H9 (cell line): ENCODE results near the gene ME3. TPM values are rescaled to one million over a fixed set of nuclear protein-coding genes. Genes with fewer than 3 reads are reported as not detected.

Experiments used
- DNase-seq: peaks from one replicate; pipeline ENCODE4 v3.0.0-alpha.2; 2017
- H2AFZ ChIP-seq: one replicate; pipeline ENCODE4 v1.6.1; 2013; ENCODE audit warnings: mild to moderate bottlenecking, low read length, control low read depth, moderate library complexity
- H2AK5ac ChIP-seq: 2 replicates; pipeline ENCODE4 v1.6.1; 2013; ENCODE audit warnings: low read length, control low read depth, mixed read lengths; ENCODE audit not compliant: insufficient read length
- H2BK120ac ChIP-seq: one replicate; pipeline ENCODE4 v1.6.1; 2013; ENCODE audit warnings: low read depth, mild to moderate bottlenecking, low read length, control low read depth, inconsistent platforms; ENCODE audit not compliant: poor library complexity, severe bottlenecking
- H2BK12ac ChIP-seq: 2 replicates; pipeline ENCODE4 v1.6.1; 2013; ENCODE audit warnings: low read length, control low read depth, mixed read lengths, low read depth; ENCODE audit not compliant: insufficient read length
- H2BK15ac ChIP-seq: 2 replicates; pipeline ENCODE4 v1.6.1; 2013; ENCODE audit warnings: low read depth, low read length, control low read depth
- H2BK20ac ChIP-seq: one replicate; pipeline ENCODE4 v1.6.1; 2013; ENCODE audit warnings: low read depth, mild to moderate bottlenecking, low read length, control low read depth, inconsistent platforms; ENCODE audit not compliant: poor library complexity, severe bottlenecking
- H2BK5ac ChIP-seq: 2 replicates; pipeline ENCODE4 v1.6.1; 2013; ENCODE audit warnings: low read length, control low read depth, mixed read lengths; ENCODE audit not compliant: insufficient read length
- H3K14ac ChIP-seq: 2 replicates; pipeline ENCODE4 v1.6.1; 2013; ENCODE audit warnings: low read length, control low read depth; ENCODE audit not compliant: insufficient read depth
- H3K18ac ChIP-seq: 2 replicates; pipeline ENCODE4 v1.6.1; 2013; ENCODE audit warnings: low read depth, mild to moderate bottlenecking, mixed read lengths, low read length, control low read depth; ENCODE audit not compliant: insufficient read length
- H3K23ac ChIP-seq: 2 replicates; pipeline ENCODE4 v1.6.1; 2013; ENCODE audit warnings: low read length, control low read depth, mixed read lengths, low read depth; ENCODE audit not compliant: insufficient read length
- H3K23me2 ChIP-seq: 2 replicates; pipeline ENCODE4 v1.6.1; 2013; ENCODE audit warnings: low read depth, mild to moderate bottlenecking, mixed read lengths, low read length, control low read depth; ENCODE audit not compliant: insufficient read length, poor library complexity, severe bottlenecking
- H3K27ac ChIP-seq: 2 replicates; pipeline ENCODE4 v1.5.1; 2013; ENCODE audit warnings: low read length, control low read depth, mixed read lengths, low read depth; ENCODE audit not compliant: insufficient read length
- H3K27me3 ChIP-seq: 2 replicates; pipeline ENCODE4 v1.6.1; 2013; ENCODE audit warnings: low read length, control low read depth, inconsistent platforms; ENCODE audit not compliant: insufficient read depth
- H3K4ac ChIP-seq: 2 replicates; pipeline ENCODE4 v1.6.1; 2013; ENCODE audit warnings: low read depth, mild to moderate bottlenecking, control low read depth, inconsistent platforms, low read length, moderate library complexity
- H3K4me1 ChIP-seq: 2 replicates; pipeline ENCODE4 v1.6.1; 2013; ENCODE audit warnings: low read length, control low read depth, inconsistent platforms; ENCODE audit not compliant: insufficient read depth
- H3K4me2 ChIP-seq: 2 replicates; pipeline ENCODE4 v1.6.1; 2013; ENCODE audit warnings: low read length, control low read depth, mixed read lengths; ENCODE audit not compliant: insufficient read length, insufficient read depth
- H3K56ac ChIP-seq: 2 replicates; pipeline ENCODE4 v1.6.1; 2013; ENCODE audit warnings: low read depth, mild to moderate bottlenecking, mixed read lengths, low read length, control low read depth; ENCODE audit not compliant: insufficient read length
- H3K79me1 ChIP-seq: 2 replicates; pipeline ENCODE4 v1.6.1; 2013; ENCODE audit warnings: low read depth, mild to moderate bottlenecking, moderate library complexity, low read length, control low read depth, inconsistent platforms; ENCODE audit not compliant: insufficient read depth, poor library complexity, severe bottlenecking
- H3K79me2 ChIP-seq: 2 replicates; pipeline ENCODE4 v1.6.1; 2013; ENCODE audit warnings: low read length, control low read depth, inconsistent platforms; ENCODE audit not compliant: insufficient read depth
- H3K9ac ChIP-seq: 2 replicates; pipeline ENCODE4 v1.6.1; 2013; ENCODE audit warnings: low read length, control low read depth, mixed read lengths; ENCODE audit not compliant: insufficient read length; ENCODE audit errors: extremely low read depth
- H3K9me3 ChIP-seq: one replicate; pipeline ENCODE4 v1.6.1; 2013; ENCODE audit warnings: low read depth, low read length, inconsistent platforms; ENCODE audit not compliant: control insufficient read depth
- H3T11ph ChIP-seq: one replicate; pipeline ENCODE4 v1.6.1; 2013; ENCODE audit warnings: mild to moderate bottlenecking, low read length, control low read depth, inconsistent platforms
- H4K20me1 ChIP-seq: one replicate; pipeline ENCODE4 v1.6.1; 2013; ENCODE audit not compliant: control insufficient read depth, insufficient read length, insufficient read depth
- H4K5ac ChIP-seq: 2 replicates; pipeline ENCODE4 v1.6.1; 2013; ENCODE audit warnings: low read depth, mild to moderate bottlenecking, mixed read lengths, low read length, control low read depth; ENCODE audit not compliant: insufficient read length
- H4K8ac ChIP-seq: replicated peaks from 2 replicates; pipeline ENCODE4 v1.6.1; 2013; ENCODE audit warnings: low read length, control low read depth, mixed read lengths, low read depth; ENCODE audit not compliant: insufficient read length
- H4K91ac ChIP-seq: 2 replicates; pipeline ENCODE4 v1.6.1; 2013; ENCODE audit warnings: low read depth, mild to moderate bottlenecking, moderate library complexity, mixed read lengths, low read length, control low read depth; ENCODE audit not compliant: insufficient read length
- H3K27ac Mint-ChIP-seq, 3 experiments: 2 replicates in 2 of 3; 3 replicates in 1 of 3; pipeline ENCODE4 v1.8.0; 2020 to 2021; ENCODE audit warnings: mixed read lengths in 3 of 3, mild to moderate bottlenecking in 1 of 3, moderate library complexity in 1 of 3
- H3K27me3 Mint-ChIP-seq: 2 replicates; pipeline ENCODE4 v1.8.0; 2021; ENCODE audit warnings: low read depth, mild to moderate bottlenecking, moderate library complexity, mixed read lengths
- H3K36me3 Mint-ChIP-seq, 3 experiments: 2 replicates in 2 of 3; 3 replicates in 1 of 3; pipeline ENCODE4 v1.8.0; 2020 to 2021; ENCODE audit warnings: low read depth in 3 of 3, mixed read lengths in 3 of 3; ENCODE audit not compliant: insufficient read depth in 1 of 3
- H3K4me1 Mint-ChIP-seq, 2 experiments: 2 replicates each; pipeline ENCODE4 v1.8.0; 2020; ENCODE audit warnings: mixed read lengths in 2 of 2
- H3K4me3 Mint-ChIP-seq, 2 experiments: 2 replicates in 1 of 2; 3 replicates in 1 of 2; pipeline ENCODE4 v1.8.0; 2020 to 2021; ENCODE audit warnings: mild to moderate bottlenecking in 2 of 2, mixed read lengths in 2 of 2, moderate library complexity in 1 of 2
- H3K9me3 Mint-ChIP-seq, 2 experiments: 2 replicates in 1 of 2; 3 replicates in 1 of 2; pipeline ENCODE4 v1.8.0; 2020; ENCODE audit warnings: mild to moderate bottlenecking in 2 of 2, mixed read lengths in 2 of 2, moderate library complexity in 1 of 2
- WGBS: extraction: QIAGEN DNeasy Blood & Tissue Kit; methylation state at CpG from one replicate; pipeline ENCODE4 v1.1.7; 2013; ENCODE audit warnings: missing lambda C conversion rate, low lambda C conversion rate, mixed read lengths; ENCODE audit not compliant: insufficient read length; ENCODE audit errors: extremely low coverage; 5-methylcytosine and 5-hydroxymethylcytosine counted together
- total RNA-seq: library from RNA; stranded (reverse); gene quantifications from 2 replicates; pipeline ENCODE4 v1.2.1, GENCODE V29; 2021
- TF ChIP-seq, protein P1 (sequence below): fragments of 200-600 bp; sonication (generic); conservative IDR thresholded peaks from 3 replicates; pipeline ENCODE4 v1.8.0; 2021; ENCODE audit warnings: antibody characterized with exemption, mild to moderate bottlenecking

ME3 gene
- total RNA-seq, 1 experiment from 2014 or later, result 2.8 TPM

GRCh38 chr11:86487671-86488070 lies 184.7 kb downstream of the ME3 start:
- H3K9ac ChIP-seq, result no peak overlapping the region
- H3K36me3 Mint-ChIP-seq, result no peaks in the 10 kb centered on the region
- no peak overlapping the region for H4K91ac ChIP-seq
- H2BK20ac ChIP-seq, result no peak overlapping the region
- H3K27me3 ChIP-seq, result no peaks in the 10 kb centered on the region
- no peak overlapping the region for H2AK5ac ChIP-seq
- no peaks in the 10 kb centered on the region for H3K9me3 Mint-ChIP-seq
- no peak overlapping the region for H4K5ac ChIP-seq
- no peak overlapping the region for H4K8ac ChIP-seq
- WGBS, result no CpG with 5 or more reads among the region's 7 CpGs
- no peak overlapping the region for H3K56ac ChIP-seq
- H2BK15ac ChIP-seq, result no peak overlapping the region
- H3K27ac ChIP-seq, result no peak overlapping the region
- H3K4me1 ChIP-seq, result no peaks in the 10 kb centered on the region
- no peak overlapping the region for H3K14ac ChIP-seq
- no peak overlapping the region for H2BK12ac ChIP-seq
- no peaks in the 10 kb centered on the region for H3K79me1 ChIP-seq
- no peak overlapping the region for H2AFZ ChIP-seq
- H2BK5ac ChIP-seq, result no peak overlapping the region
- H3T11ph ChIP-seq, result no peak overlapping the region
- no peak for DNase-seq
- H3K4me1 Mint-ChIP-seq, result no peaks in the 10 kb centered on the region; a peak in 1 of 4 replicates
- no peaks in the 10 kb centered on the region for H3K23me2 ChIP-seq
- H3K23ac ChIP-seq, result no peak overlapping the region
- H3K4me3 Mint-ChIP-seq, result no peak overlapping the region
- TF ChIP-seq, protein P1, sequence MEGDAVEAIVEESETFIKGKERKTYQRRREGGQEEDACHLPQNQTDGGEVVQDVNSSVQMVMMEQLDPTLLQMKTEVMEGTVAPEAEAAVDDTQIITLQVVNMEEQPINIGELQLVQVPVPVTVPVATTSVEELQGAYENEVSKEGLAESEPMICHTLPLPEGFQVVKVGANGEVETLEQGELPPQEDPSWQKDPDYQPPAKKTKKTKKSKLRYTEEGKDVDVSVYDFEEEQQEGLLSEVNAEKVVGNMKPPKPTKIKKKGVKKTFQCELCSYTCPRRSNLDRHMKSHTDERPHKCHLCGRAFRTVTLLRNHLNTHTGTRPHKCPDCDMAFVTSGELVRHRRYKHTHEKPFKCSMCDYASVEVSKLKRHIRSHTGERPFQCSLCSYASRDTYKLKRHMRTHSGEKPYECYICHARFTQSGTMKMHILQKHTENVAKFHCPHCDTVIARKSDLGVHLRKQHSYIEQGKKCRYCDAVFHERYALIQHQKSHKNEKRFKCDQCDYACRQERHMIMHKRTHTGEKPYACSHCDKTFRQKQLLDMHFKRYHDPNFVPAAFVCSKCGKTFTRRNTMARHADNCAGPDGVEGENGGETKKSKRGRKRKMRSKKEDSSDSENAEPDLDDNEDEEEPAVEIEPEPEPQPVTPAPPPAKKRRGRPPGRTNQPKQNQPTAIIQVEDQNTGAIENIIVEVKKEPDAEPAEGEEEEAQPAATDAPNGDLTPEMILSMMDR, result no peak
- H2BK120ac ChIP-seq, result no peak overlapping the region
- H3K27ac Mint-ChIP-seq, result peak overlapping the region in 1 of 3 experiments; percentile 38; a peak in 1 of 7 replicates
- H3K27me3 Mint-ChIP-seq, result no peaks in the 10 kb centered on the region; the same call in 1 of the 2 replicates
- H4K20me1 ChIP-seq, result no peaks in the 10 kb centered on the region
- no peaks in the 10 kb centered on the region for H3K79me2 ChIP-seq
- H3K18ac ChIP-seq, result no peak overlapping the region
- no peaks in the 10 kb centered on the region for H3K9me3 ChIP-seq
- H3K4me2 ChIP-seq, result no peak overlapping the region
- H3K4ac ChIP-seq, result no peak overlapping the region
